Mammary epithelial cell (primary cell): Measurements from ENCODE around the gene TEX26.

ENCODE experiments used
- EZH2 ChIP-seq: IDR thresholded peaks from 2 replicates; pipeline ENCODE4 v1.6.1; 2012; ENCODE audit warnings: low read length, inconsistent platforms, borderline replicate concordance
- TF ChIP-seq, protein P1 (sequence below), 2 donors: IDR thresholded peaks in 1 of 2; conservative IDR thresholded peaks in 1 of 2; 2 replicates each; pipeline ENCODE4 v1.5.1; 2011 to 2012; ENCODE audit warnings: inconsistent platforms in 2 of 2, low read length in 2 of 2, mild to moderate bottlenecking in 2 of 2, control low read depth in 1 of 2, low read depth in 1 of 2; ENCODE audit not compliant: insufficient read depth in 1 of 2; ENCODE audit errors: extremely low read depth in 1 of 2

DNA sequence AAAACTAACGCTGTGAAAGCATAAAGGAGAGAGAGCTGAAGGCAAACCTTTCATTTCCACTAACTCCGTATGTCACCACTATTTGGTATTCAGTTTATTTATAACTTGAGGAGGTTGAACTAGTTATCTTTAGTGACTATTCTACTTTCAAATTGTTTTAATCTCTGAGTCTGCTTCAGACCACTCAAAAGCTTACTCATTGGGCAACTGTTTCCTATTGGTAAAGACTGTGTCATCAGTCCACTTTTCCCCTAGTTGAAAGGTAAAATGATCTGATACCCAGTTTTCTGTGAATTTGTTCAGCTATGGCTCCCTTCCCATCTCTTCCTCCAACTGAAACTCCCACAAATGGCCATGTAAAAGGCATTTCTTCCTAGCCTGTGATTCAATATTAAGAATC is 39.1 kb downstream of the TEX26 start:
- TF ChIP-seq, protein P1, sequence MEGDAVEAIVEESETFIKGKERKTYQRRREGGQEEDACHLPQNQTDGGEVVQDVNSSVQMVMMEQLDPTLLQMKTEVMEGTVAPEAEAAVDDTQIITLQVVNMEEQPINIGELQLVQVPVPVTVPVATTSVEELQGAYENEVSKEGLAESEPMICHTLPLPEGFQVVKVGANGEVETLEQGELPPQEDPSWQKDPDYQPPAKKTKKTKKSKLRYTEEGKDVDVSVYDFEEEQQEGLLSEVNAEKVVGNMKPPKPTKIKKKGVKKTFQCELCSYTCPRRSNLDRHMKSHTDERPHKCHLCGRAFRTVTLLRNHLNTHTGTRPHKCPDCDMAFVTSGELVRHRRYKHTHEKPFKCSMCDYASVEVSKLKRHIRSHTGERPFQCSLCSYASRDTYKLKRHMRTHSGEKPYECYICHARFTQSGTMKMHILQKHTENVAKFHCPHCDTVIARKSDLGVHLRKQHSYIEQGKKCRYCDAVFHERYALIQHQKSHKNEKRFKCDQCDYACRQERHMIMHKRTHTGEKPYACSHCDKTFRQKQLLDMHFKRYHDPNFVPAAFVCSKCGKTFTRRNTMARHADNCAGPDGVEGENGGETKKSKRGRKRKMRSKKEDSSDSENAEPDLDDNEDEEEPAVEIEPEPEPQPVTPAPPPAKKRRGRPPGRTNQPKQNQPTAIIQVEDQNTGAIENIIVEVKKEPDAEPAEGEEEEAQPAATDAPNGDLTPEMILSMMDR (conservative IDR thresholded peaks at IDR 0.05 in 1 of 2, IDR thresholded peaks at IDR 0.05 in 1 of 2; ENCODE audit: extremely low read depth in 1 of 2, insufficient read depth in 1 of 2, low read depth in 1 of 2, low read length in 2 of 2) = no peak
- no peak for TF ChIP-seq EZH2
